Duodenal mucosa (tissue), 2 donors: ENCODE measurements around the gene TPH2.

ENCODE experiments used
- H3K27ac ChIP-seq: one replicate; pipeline ENCODE4 v1.7.0; 2013; ENCODE audit warnings: low read depth, low read length
- H3K27me3 ChIP-seq, 2 donors: one replicate each; pipeline ENCODE4 v1.7.0; 2013; ENCODE audit warnings: low read length in 2 of 2, control low read depth in 1 of 2; ENCODE audit not compliant: insufficient read depth in 2 of 2, control insufficient read depth in 1 of 2
- H3K36me3 ChIP-seq, 2 donors: one replicate each; pipeline ENCODE4 v1.7.0; 2013; ENCODE audit warnings: low read length in 2 of 2, control low read depth in 1 of 2; ENCODE audit not compliant: insufficient read depth in 2 of 2, control insufficient read depth in 1 of 2
- H3K4me1 ChIP-seq, 2 donors: one replicate each; pipeline ENCODE4 v1.7.0; 2013; ENCODE audit warnings: low read length in 2 of 2, control low read depth in 1 of 2; ENCODE audit not compliant: insufficient read depth in 2 of 2, control insufficient read depth in 1 of 2
- H3K4me3 ChIP-seq, 2 donors: one replicate each; pipeline ENCODE4 v1.7.0; 2013; ENCODE audit warnings: low read length in 2 of 2, low read depth in 1 of 2
- H3K9ac ChIP-seq, 2 donors: one replicate each; pipeline ENCODE4 v1.7.0; 2013; ENCODE audit warnings: low read length in 2 of 2, low read depth in 1 of 2
- H3K9me3 ChIP-seq, 2 donors: one replicate each; pipeline ENCODE4 v1.7.0; 2013; ENCODE audit warnings: low read length in 2 of 2, control low read depth in 1 of 2; ENCODE audit not compliant: control insufficient read depth in 1 of 2

Gene TPH2

DNA sequence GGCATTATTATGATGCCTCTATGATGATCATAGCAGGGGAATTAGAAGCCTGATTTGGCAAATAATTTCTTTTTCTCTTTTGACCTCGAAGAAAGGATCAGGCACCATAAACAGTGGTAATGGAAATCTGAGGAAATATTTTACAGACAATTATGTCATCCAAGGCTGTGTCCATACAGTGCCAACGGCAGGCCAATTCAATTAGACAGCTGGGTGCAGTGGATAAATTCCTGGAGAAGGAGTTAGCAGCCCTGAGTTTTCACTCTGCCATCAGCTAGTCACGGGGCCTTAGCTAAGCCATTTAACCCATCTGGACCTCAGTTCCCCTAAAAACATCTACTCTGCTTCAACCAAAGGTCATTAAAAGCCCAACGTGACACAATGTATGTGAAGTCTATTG, 4.1 kb downstream of the TPH2 start:
- H3K27ac ChIP-seq = no peak overlapping the region
- no peak overlapping the region for H3K4me3 ChIP-seq
- no peaks in the 10 kb centered on the region for H3K4me1 ChIP-seq
- no peak overlapping the region for H3K9ac ChIP-seq
- no peaks in the 10 kb centered on the region for H3K9me3 ChIP-seq
- H3K27me3 ChIP-seq = peaks cover 0 to 21% of the 10 kb centered on the region in 2 donors
- no peaks in the 10 kb centered on the region for H3K36me3 ChIP-seq

DNA sequence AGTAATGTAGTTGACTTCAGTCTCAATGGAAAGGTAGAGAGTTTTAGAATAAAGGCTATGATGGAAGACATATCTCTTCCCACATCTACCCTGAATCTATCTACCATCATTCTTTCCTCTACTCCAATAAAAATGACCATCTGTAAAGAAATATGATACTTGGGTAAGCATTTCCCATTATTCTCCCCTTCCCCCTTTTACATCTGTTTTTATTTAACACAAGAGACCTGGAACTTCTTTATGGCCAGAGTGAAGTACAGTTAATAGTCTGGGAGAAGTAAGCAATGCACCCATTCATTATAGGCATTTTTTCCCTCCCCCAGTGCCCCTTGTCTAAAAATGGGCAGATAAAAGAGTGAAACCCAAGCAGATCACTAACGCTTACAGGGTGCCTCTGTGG, 6.5 kb downstream of the TPH2 start:
- peaks cover 0 to 21% of the 10 kb centered on the region in 2 donors for H3K27me3 ChIP-seq
- H3K4me1 ChIP-seq = no peaks in the 10 kb centered on the region
- no peak overlapping the region for H3K4me3 ChIP-seq
- no peak overlapping the region for H3K27ac ChIP-seq
- no peak overlapping the region for H3K9ac ChIP-seq
- no peaks in the 10 kb centered on the region for H3K9me3 ChIP-seq
- H3K36me3 ChIP-seq = no peaks in the 10 kb centered on the region

DNA sequence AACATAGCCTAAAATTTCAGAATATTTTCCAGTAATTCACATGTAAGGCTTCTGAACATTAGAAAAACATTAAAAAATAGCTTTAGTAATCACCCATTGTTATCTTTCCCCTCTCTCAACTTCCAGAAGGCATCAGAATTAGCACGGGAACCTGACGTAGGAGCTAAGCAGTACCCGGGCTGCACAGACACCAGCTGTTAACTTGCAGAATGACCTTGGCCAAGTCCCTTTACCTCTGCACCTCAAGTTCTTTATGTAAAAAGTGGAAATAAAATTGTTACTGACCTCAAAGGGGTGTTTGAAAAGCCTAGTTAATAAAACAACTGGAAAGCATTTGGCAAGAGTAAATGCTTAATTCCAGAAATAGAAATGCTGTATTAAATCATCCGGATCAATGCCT, 7.2 kb downstream of the TPH2 start:
- no peaks in the 10 kb centered on the region for H3K4me1 ChIP-seq
- no peak overlapping the region for H3K4me3 ChIP-seq
- no peaks in the 10 kb centered on the region for H3K9me3 ChIP-seq
- H3K27ac ChIP-seq = no peak overlapping the region
- H3K27me3 ChIP-seq = peaks cover 0 to 15% of the 10 kb centered on the region in 2 donors
- H3K9ac ChIP-seq = no peak overlapping the region
- H3K36me3 ChIP-seq = no peaks in the 10 kb centered on the region

DNA sequence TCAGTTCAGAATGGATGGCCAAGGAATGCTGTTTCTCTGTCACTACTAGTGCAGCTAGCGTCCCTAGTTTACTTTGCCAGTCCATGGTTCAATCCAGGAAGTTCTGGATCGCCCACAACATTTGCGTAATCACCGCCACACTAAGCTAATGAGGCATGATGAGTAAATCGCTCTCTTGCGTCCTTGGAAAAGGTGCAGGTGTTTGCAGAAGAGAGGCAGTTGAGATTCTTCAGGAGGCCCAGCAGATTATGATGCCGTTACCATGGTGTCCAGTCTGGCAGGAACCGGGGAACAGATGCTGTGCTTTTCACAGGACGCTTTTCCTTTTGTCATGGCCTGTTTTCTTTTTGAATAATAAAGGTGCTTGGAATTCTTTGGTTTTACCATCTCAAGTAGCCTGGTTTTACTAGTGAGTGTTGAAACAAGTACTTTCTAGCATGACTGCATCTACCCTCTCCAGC, 9.0 kb downstream of the TPH2 start:
- Histone ChIP-seq H3K27me3 (peaks cover 0 to 15% of the 10 kb centered on the region in 2 donors), H3K27ac (no peak overlapping the region), H3K9ac (no peak overlapping the region), H3K4me1 (no peaks in the 10 kb centered on the region), H3K36me3 (no peaks in the 10 kb centered on the region), H3K4me3 (no peak overlapping the region), H3K9me3 (no peaks in the 10 kb centered on the region)

DNA sequence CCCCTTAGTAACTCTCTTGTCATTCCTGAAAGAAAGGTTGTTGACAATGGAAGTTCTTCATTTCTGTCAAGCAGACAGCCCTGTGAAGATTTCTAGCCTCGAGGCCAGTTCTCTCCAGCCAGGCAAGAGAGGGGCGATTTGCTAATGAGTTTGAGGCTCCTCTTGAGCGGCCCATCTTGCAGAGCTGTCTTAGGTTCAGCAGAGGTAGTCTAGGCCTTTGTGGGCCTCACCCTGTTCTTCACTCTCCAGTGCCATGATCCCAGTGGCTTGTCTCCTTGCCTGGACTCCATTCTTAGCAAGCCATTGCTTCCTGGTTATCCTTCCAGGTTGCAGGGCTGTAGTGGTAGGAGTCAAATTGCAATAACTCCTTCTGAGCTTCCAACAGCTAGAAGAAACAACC, 9.7 kb downstream of the TPH2 start:
- Histone ChIP-seq H3K36me3 (no peaks in the 10 kb centered on the region), H3K9me3 (no peaks in the 10 kb centered on the region), H3K27ac (no peak overlapping the region), H3K4me1 (no peaks in the 10 kb centered on the region), H3K27me3 (peaks cover 0 to 15% of the 10 kb centered on the region in 2 donors), H3K9ac (no peak overlapping the region), H3K4me3 (no peak overlapping the region)

DNA sequence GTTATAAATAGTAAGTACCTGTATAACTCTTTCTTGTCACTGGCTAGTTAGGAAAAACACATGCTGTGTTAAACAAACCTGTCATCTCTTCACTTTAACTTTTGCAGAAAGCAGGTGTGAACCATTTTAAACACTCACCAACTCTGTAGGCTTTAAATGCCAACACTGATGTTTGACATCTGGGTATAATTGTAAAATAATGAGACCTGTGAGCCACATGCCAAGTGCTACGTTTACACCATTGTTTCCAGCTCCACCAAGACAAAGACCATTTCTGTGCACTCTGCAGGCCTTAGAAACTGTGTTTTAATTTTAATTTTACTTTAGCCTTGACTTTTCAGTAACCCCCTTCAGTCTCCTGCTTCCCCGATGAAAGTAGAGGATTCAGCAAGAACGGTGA, 11.0 kb downstream of the TPH2 start:
- Histone ChIP-seq H3K36me3 (no peaks in the 10 kb centered on the region), H3K9ac (no peak overlapping the region), H3K9me3 (no peaks in the 10 kb centered on the region), H3K4me3 (no peak overlapping the region), H3K27me3 (peaks cover 0 to 15% of the 10 kb centered on the region in 2 donors), H3K27ac (no peak overlapping the region), H3K4me1 (no peaks in the 10 kb centered on the region)

DNA sequence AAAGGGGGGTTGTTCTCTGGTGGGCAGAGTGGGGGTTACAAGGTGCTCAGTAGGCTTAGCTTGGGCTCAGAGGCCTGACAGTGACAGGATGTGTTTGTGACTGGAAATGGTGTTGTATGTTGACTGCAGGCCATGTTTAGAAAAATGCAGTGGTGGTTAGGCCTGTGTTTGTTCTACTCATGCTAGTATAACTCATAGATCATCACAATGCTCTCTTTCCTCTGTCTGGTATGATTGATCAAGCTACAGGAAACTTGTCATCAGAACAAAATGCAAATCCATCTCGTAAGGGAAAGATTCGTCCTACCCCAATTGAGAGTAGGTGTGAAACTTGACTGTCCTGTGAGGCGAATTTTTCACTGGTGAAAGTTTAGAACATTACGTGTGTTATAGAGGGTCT, 11.8 kb downstream of the TPH2 start:
- no peaks in the 10 kb centered on the region for H3K36me3 ChIP-seq
- peaks cover 0 to 8% of the 10 kb centered on the region in 2 donors for H3K27me3 ChIP-seq
- H3K9me3 ChIP-seq = no peaks in the 10 kb centered on the region
- no peak overlapping the region for H3K27ac ChIP-seq
- H3K4me3 ChIP-seq = no peak overlapping the region
- no peaks in the 10 kb centered on the region for H3K4me1 ChIP-seq
- H3K9ac ChIP-seq = no peak overlapping the region

DNA sequence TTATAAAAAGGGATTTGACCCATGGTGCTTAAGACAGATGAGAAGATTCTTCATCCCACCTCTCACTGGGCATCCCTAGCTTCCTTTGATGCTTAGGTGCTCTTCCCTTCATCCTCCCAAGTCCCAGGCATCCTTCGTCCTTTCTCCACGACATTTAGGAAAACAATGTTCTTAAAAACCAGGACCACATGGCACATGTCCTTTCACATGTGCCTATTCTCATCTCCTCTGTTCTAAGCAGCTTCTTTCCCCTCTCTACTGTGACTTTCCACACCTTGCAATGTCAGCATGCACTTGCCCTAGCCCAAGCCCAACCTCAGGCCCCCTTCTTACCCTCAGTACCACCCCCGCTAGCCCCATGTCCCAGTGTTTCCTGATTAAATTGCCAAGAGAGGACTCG, 12.2 kb downstream of the TPH2 start:
- Histone ChIP-seq H3K4me3 (no peak overlapping the region), H3K4me1 (no peaks in the 10 kb centered on the region), H3K27ac (no peak overlapping the region), H3K9ac (no peak overlapping the region), H3K36me3 (no peaks in the 10 kb centered on the region), H3K9me3 (no peaks in the 10 kb centered on the region), H3K27me3 (peaks cover 0 to 8% of the 10 kb centered on the region in 2 donors)

DNA sequence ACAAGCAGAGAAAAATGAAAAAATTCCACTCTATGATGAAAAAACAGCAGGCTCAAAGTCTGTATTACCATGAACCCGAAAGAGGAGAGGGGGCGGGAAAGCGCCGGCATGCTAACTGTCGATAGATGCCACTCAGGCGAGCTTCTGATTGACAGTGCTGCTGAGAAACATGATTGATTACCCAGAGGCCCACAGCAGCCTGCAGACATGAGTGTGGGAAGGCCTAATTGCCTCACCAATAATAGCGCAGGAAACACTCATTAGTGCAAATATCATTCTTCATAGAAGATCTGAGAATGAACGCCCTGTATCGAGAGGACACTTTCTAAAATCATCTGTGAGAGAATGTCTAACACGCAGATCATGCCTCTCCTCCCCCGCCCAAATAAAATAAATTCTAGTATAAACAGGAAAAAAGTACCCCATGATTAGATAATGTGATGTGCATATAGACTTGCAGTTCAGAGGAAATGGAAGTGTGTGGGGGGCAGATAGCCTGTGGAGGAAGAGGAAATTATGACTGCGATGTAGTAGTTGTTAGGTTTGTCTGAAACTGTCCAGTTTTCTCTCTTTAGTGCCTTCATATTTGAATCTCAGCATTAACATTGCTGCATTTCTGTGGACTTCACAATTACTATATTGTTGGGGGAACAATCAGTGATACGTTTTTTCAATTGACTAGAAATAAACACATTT, 15.6 kb downstream of the TPH2 start:
- H3K9me3 ChIP-seq = no peaks in the 10 kb centered on the region
- no peak overlapping the region for H3K27ac ChIP-seq
- no peaks in the 10 kb centered on the region for H3K36me3 ChIP-seq
- no peaks in the 10 kb centered on the region for H3K27me3 ChIP-seq
- no peak overlapping the region for H3K9ac ChIP-seq
- H3K4me1 ChIP-seq = no peaks in the 10 kb centered on the region
- H3K4me3 ChIP-seq = no peak overlapping the region

DNA sequence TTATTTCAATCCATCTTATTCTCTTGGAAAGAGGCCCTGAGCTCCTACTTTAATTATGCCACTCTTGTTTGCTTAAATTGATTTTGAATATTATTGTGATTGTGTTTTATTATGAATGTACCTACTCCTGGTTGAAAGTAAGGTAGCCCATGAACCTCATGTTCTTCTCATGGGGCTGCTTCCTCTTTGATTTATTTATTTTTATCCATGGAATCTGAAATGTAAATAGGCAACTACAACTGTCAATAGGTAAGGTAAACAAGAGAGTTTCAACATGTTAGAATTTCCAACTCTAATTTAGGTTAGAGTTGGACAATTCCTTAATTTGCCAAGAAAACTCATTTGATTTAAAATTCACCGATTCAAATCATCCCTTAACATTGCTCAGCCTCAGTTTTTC, 16.2 kb downstream of the TPH2 start:
- H3K36me3 ChIP-seq = no peaks in the 10 kb centered on the region
- no peaks in the 10 kb centered on the region for H3K27me3 ChIP-seq
- no peaks in the 10 kb centered on the region for H3K9me3 ChIP-seq
- H3K27ac ChIP-seq = no peak overlapping the region
- H3K9ac ChIP-seq = no peak overlapping the region
- H3K4me1 ChIP-seq = no peaks in the 10 kb centered on the region
- H3K4me3 ChIP-seq = no peak overlapping the region
